K562 (cell line): Measurements from ENCODE around the gene DGAT2L6. TPM values are rescaled to one million over a fixed set of nuclear protein-coding genes. Genes with fewer than 3 reads are reported as not detected.

Experiments
- ATAC-seq: fragments of 200-7000 bp; cut with Tn5 transposase; 3 replicates; pipeline ENCODE4 v1.9.1; 2020; ENCODE audit warnings: moderate library complexity
- BruUV-seq: library from RNA; stranded (reverse); fragments of 400-500 nt; replicated peaks from 2 replicates; lab custom pipeline; 2021; lab: Mats Ljungman, UMichigan
- CTCF ChIA-PET: fragments of 300-600 bp; formaldehyde crosslinking; extraction: SDS; loops from one replicate; lab custom pipeline; 2021; ENCODE audit warnings: low intra/inter-chr PET ratio; lab: Yijun Ruan, JAX
- POLR2A ChIA-PET: fragments of 300-600, 350-650 bp; sonication (Branson Sonifier 250); formaldehyde crosslinking; extraction: SDS; loops from one replicate; lab custom pipeline; 2021; ENCODE audit warnings: antibody characterized with exemption, inconsistent platforms; lab: Yijun Ruan, JAX
- DNase-seq, 4 experiments: peaks; one replicate each; pipeline versions ENCODE4 v3.0.0 to v3.0.0-alpha.2; 2011 to 2018; ENCODE audit warnings: low spot score in 3 of 4, mixed read lengths in 3 of 4; ENCODE audit errors: extremely low read depth in 1 of 4
- FAIRE-seq: peaks from 2 replicates; lab custom pipeline; 2011; peaks lifted over from hg19 to GRCh38; lab: Jason Lieb, UNC
- H2AFZ ChIP-seq: 2 replicates; pipeline ENCODE4 v1.6.0; 2011; ENCODE audit warnings: low read depth, low read length, control low read depth, inconsistent platforms
- H3K27ac ChIP-seq: fragments of 200-600 bp; 3 replicates; pipeline ENCODE4 v1.8.0; 2011; ENCODE audit warnings: low read depth, mild to moderate bottlenecking, control low read depth, inconsistent platforms, low read length, moderate library complexity, mixed read lengths; ENCODE audit errors: extremely low read depth
- H3K27me3 ChIP-seq, 2 experiments: fragments of 300-600 bp in 1 of 2; 2 replicates in 1 of 2; 3 replicates in 1 of 2; pipeline versions ENCODE4 v1.6.0 to v1.8.0; 2011; ENCODE audit warnings: inconsistent platforms in 2 of 2, low read length in 2 of 2, mild to moderate bottlenecking in 1 of 2, mixed read lengths in 1 of 2, moderate library complexity in 1 of 2; ENCODE audit not compliant: control insufficient read depth in 2 of 2, insufficient read depth in 2 of 2
- H3K36me3 ChIP-seq: fragments of 300-600 bp; 3 replicates; pipeline ENCODE4 v1.8.0; 2011; ENCODE audit warnings: mild to moderate bottlenecking, low read length, inconsistent platforms; ENCODE audit not compliant: control insufficient read depth, insufficient read depth
- H3K4me1 ChIP-seq, 2 experiments: fragments of 200-600 bp in 1 of 2; replicated peaks in 1 of 2; 2 replicates in 1 of 2; 3 replicates in 1 of 2; pipeline versions ENCODE4 v1.5.1 to v1.8.0; 2011; ENCODE audit warnings: inconsistent platforms in 2 of 2, low read length in 2 of 2, mild to moderate bottlenecking in 1 of 2, mixed read lengths in 1 of 2, moderate library complexity in 1 of 2; ENCODE audit not compliant: control insufficient read depth in 2 of 2, insufficient read depth in 2 of 2
- H3K4me2 ChIP-seq: 2 replicates; pipeline ENCODE4 v1.6.1; 2011; ENCODE audit warnings: low read length, control low read depth, inconsistent platforms, mixed read lengths; ENCODE audit not compliant: insufficient read depth
- H3K4me3 ChIP-seq: fragments of 200-600 bp; sonication (generic), shearing (Covaris generic); 2 replicates; pipeline ENCODE4 v1.5.1; 2016; ENCODE audit warnings: control low read depth, inconsistent platforms
- H3K79me2 ChIP-seq: fragments of 200-600 bp; 3 replicates; pipeline ENCODE4 v1.8.0; 2011; ENCODE audit warnings: low read length, inconsistent platforms; ENCODE audit not compliant: control insufficient read depth, insufficient read depth
- H3K9ac ChIP-seq, 2 experiments: 2 replicates each; pipeline versions ENCODE4 v1.6.0 to v1.6.1; 2011; ENCODE audit warnings: low read depth in 2 of 2, low read length in 2 of 2, control low read depth in 1 of 2, inconsistent platforms in 1 of 2, mild to moderate bottlenecking in 1 of 2, mixed read lengths in 1 of 2; ENCODE audit not compliant: insufficient read depth in 1 of 2
- H3K9me1 ChIP-seq: one replicate; pipeline ENCODE4 v1.6.0; 2011; ENCODE audit warnings: inconsistent platforms, mild to moderate bottlenecking, low read length, moderate library complexity; ENCODE audit not compliant: control insufficient read depth, insufficient read depth
- H3K9me3 ChIP-seq: replicated peaks from 2 replicates; pipeline ENCODE4 v1.5.1; 2011; ENCODE audit warnings: low read depth, low read length, inconsistent platforms; ENCODE audit not compliant: control insufficient read depth, insufficient read depth
- H4K20me1 ChIP-seq: replicated peaks from 2 replicates; pipeline ENCODE4 v1.6.1; 2011; ENCODE audit warnings: low read length, inconsistent platforms, mixed read lengths; ENCODE audit not compliant: control insufficient read depth, insufficient read depth
- HLTF ChIP-seq: fragments of 450-650 bp; IDR thresholded peaks from 2 replicates; pipeline ENCODE4 v1.6.1; 2016
- MCM5 ChIP-seq: fragments of 450-650 bp; IDR thresholded peaks from 2 replicates; pipeline ENCODE4 v1.6.1; 2016; ENCODE audit warnings: low read depth
- MEF2D ChIP-seq: conservative IDR thresholded peaks from 2 replicates; pipeline ENCODE4 v1.6.1; 2016; ENCODE audit warnings: low read depth, missing genetic modification characterization, missing compliant biosample characterization
- NCOA1 ChIP-seq: fragments of 450-650 bp; IDR thresholded peaks from 2 replicates; pipeline ENCODE4 v1.6.1; 2016; ENCODE audit warnings: low read depth
- RB1 ChIP-seq: fragments of 450-650 bp; IDR thresholded peaks from 2 replicates; pipeline ENCODE4 v1.6.1; 2017; ENCODE audit warnings: low read depth, mild to moderate bottlenecking
- SIX5 ChIP-seq, 2 experiments: IDR thresholded peaks; 2 replicates each; pipeline ENCODE4 v1.6.1; 2011; ENCODE audit warnings: low read length in 2 of 2, borderline replicate concordance in 1 of 2, low read depth in 1 of 2, mild to moderate bottlenecking in 1 of 2, moderate library complexity in 1 of 2; ENCODE audit not compliant: insufficient read depth in 1 of 2
- ZKSCAN1 ChIP-seq: fragments of 150-350 bp; IDR thresholded peaks from 2 replicates; pipeline ENCODE4 v1.6.1; 2016; ENCODE audit warnings: low read depth, low read length
- ZNF140 ChIP-seq: fragments of 250-450 bp; sonication (Bioruptor Pico); IDR thresholded peaks from 2 replicates; pipeline ENCODE4 v1.8.0; 2021; ENCODE audit warnings: moderate library complexity, mild to moderate bottlenecking, inconsistent platforms
- ZNF311 ChIP-seq: fragments of 250-450 bp; sonication (Bioruptor Pico); IDR thresholded peaks from 2 replicates; pipeline ENCODE4 v1.4.0; 2020; ENCODE audit warnings: mild to moderate bottlenecking, moderate library complexity
- ZNF77 ChIP-seq: fragments of 250-450 bp; sonication (Bioruptor Pico); IDR thresholded peaks from 2 replicates; pipeline ENCODE4 v1.5.0; 2020
- in situ Hi-C: fragments of 300-500 bp; cut with MboI; formaldehyde crosslinking; loops from 4 replicates; pipeline ENCODE4 v1.15.0; 2018; ENCODE audit warnings: inconsistent platforms, mixed read lengths
- intact Hi-C: fragments of 100-400 bp; cut with micrococcal nuclease; formaldehyde crosslinking; loops from 2 replicates; pipeline ENCODE4 v1.14.2; 2022
- polyA plus RNA-seq, 8 experiments: library from polyadenylated mRNA; depleted of rRNA in 4 of 8; stranded (reverse) in 5 of 8; unstranded in 3 of 8; fragments of >200 nt; fragmentation: Nextera tagmentation in 2 of 8; fragmentation: Illumina TruSeq in 1 of 8; extraction: Ambion mirVana in 2 of 8; extraction: Trizol in 1 of 8; gene quantifications; 2 replicates each; pipeline versions ENCODE4 v1.2.1 to v1.2.3, GENCODE V29; 2011 to 2014; ENCODE audit warnings: inconsistent platforms in 1 of 8, missing spikeins in 1 of 8
- total RNA-seq, 7 experiments: library from RNA; depleted of rRNA in 6 of 7; stranded (reverse); fragments of >200 nt in 6 of 7; fragmentation: Illumina TruSeq in 2 of 7; extraction: Trizol in 2 of 7; gene quantifications; 2 replicates each; pipeline versions ENCODE4 v1.2.1 to v1.2.3, GENCODE V29; 2011 to 2021; ENCODE audit warnings: low replicate concordance in 1 of 7

Gene DGAT2L6
- total and polyA plus RNA-seq, 9 of the 15 experiments (the other 6 are each of a cell fraction or from before 2014, with no cell fraction given), result not detected

DNA sequence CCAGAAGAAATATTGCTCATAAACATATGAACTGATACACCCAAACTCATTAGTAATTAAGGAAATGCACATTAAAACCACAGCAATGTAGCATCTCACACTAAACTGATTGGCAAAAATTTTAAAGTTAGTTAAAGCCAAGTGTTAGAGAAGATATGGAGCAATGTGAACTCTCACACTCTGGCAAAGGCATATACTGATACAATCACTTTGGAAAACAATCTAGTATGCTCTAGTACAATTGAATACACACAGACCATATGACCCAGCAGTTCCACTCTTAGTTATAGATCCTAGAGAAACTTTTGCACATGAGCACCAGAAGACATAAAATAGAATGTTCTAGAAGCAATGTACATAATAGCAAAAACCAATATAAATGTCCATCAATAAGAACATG is 48.8 kb downstream of the DGAT2L6 start:
- Histone ChIP-seq H3K9me3 (no peaks in the 10 kb centered on the region), H3K36me3 (no peaks in the 10 kb centered on the region), H3K9me1 (no peaks in the 10 kb centered on the region), H3K4me1 (no peaks in the 10 kb centered on the region), H3K79me2 (no peaks in the 10 kb centered on the region), H3K27ac (no peak overlapping the region), H3K4me3 (no peak overlapping the region), H3K9ac (no peak overlapping the region), H3K27me3 (no peaks in the 10 kb centered on the region), H3K4me2 (no peak overlapping the region), H2AFZ (no peak overlapping the region), H4K20me1 (no peaks in the 10 kb centered on the region)
- no TSS peak for BruUV-seq
- ATAC-seq (no peak), DNase-seq (no peak), FAIRE-seq (no peak)
- intact Hi-C loops (no loop called here), in situ Hi-C loops (no loop called here)
- TF ChIP-seq SIX5 (IDR thresholded peaks at IDR 0.05; ENCODE audit: borderline replicate concordance in 1 of 2, insufficient read depth in 1 of 2, low read depth in 1 of 2, low read length in 2 of 2) (no peak), MCM5 (no peak), ZNF77 (CRISPR knock-in tag) (no peak), ZKSCAN1 (no peak), HLTF (no peak), NCOA1 (no peak), ZNF140 (CRISPR knock-in tag) (no peak), MEF2D (tag) (no peak), RB1 (no peak), ZNF311 (CRISPR knock-in tag) (no peak)
- POLR2A ChIA-PET, result no interaction called here
- CTCF ChIA-PET, result no interaction called here
